ENCODE results near the gene USPL1. TPM values are rescaled to one million over a fixed set of nuclear protein-coding genes. Genes with fewer than 3 reads are reported as not detected.

The USPL1 gene
- total RNA-seq, 2 donors from 2014 or later, result 20.1 to 24.4 TPM

DNA sequence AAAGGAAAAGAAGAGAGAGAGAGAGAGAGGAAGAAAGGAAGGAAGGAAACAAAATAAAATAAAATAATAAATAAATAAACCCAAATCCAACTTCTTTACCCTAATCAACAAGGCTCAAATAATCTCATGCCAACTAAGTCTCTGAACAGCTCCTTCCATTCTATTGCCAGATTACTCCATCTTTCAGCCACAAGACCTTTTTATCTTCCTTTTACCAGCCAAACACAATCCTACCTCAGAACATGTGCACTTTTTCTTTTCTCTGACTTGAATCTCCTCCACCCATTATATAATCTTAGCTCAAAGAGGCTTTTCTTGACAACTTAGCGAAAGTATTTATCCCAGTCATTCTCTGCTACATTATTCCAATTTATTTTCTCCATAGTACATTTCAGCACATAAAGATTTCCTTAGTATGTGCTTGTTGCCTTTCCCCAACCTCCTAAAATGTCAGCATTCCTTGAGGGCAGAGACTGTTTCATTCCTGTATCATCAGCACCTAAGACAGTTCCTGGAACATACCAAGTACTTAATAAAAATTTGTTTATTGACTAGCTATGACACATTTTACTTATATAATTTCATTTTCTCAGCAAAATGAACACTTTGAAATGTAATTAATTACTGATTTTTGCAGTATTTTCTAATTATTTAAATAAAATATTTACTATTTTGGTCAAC lies 33.5 kb upstream of the USPL1 start:
- WGBS, result 96% methylated on average over 1 of the region's 1 CpG
- Histone ChIP-seq H3K9me3 (no peaks in the 10 kb centered on the region), H3K4me1 (replicated peaks) (no peaks in the 10 kb centered on the region), H3K27ac (no peak overlapping the region), H3K4me3 (no peak overlapping the region), H3K27me3 (replicated peaks; ENCODE audit: insufficient read depth) (no peaks in the 10 kb centered on the region), H3K36me3 (no peaks in the 10 kb centered on the region)
- TF ChIP-seq, protein P1, sequence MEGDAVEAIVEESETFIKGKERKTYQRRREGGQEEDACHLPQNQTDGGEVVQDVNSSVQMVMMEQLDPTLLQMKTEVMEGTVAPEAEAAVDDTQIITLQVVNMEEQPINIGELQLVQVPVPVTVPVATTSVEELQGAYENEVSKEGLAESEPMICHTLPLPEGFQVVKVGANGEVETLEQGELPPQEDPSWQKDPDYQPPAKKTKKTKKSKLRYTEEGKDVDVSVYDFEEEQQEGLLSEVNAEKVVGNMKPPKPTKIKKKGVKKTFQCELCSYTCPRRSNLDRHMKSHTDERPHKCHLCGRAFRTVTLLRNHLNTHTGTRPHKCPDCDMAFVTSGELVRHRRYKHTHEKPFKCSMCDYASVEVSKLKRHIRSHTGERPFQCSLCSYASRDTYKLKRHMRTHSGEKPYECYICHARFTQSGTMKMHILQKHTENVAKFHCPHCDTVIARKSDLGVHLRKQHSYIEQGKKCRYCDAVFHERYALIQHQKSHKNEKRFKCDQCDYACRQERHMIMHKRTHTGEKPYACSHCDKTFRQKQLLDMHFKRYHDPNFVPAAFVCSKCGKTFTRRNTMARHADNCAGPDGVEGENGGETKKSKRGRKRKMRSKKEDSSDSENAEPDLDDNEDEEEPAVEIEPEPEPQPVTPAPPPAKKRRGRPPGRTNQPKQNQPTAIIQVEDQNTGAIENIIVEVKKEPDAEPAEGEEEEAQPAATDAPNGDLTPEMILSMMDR (IDR thresholded peaks at IDR 0.05), result no peak
- TF ChIP-seq POLR2A (IDR thresholded peaks at IDR 0.05), result no peak
- TF ChIP-seq POLR2AphosphoS5 (IDR thresholded peaks at IDR 0.05), result no peak
- no peak for DNase-seq (ENCODE audit: low spot score)
- intact Hi-C loops (cut with DNase I), result no loop called here

DNA sequence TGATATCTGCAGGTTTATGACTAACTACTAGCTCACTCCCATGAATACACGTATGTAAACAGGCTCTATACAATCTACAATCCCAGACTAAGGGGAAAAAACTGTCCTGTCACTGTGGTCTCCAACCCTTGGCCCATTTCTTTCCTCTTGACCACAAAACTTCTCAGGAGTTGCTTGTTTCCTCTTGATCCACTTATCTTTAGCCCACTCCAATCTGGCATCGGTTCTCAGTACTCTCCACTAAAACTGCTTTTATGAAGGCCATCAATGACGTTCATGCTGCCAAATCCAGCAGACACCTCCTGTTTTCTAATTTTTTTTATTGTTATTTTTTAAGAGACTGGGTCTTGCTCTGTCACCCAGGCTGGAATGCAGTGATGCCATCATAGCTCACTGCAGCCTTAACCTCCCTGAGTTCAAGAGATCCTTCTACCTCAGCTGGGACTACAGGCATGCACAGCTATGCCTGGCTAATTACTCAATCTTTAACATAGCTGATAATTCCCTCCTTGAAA lies 31.9 kb upstream of the USPL1 start:
- Histone ChIP-seq H3K27me3 (replicated peaks; ENCODE audit: insufficient read depth) (no peaks in the 10 kb centered on the region), H3K36me3 (no peaks in the 10 kb centered on the region), H3K9me3 (no peaks in the 10 kb centered on the region), H3K27ac (no peak overlapping the region), H3K4me1 (replicated peaks) (no peaks in the 10 kb centered on the region), H3K4me3 (no peak overlapping the region)
- intact Hi-C loops (cut with DNase I), result no loop called here
- no peak for DNase-seq (ENCODE audit: low spot score)
- TF ChIP-seq POLR2AphosphoS5 (IDR thresholded peaks at IDR 0.05), result no peak
- TF ChIP-seq, protein P1 (IDR thresholded peaks at IDR 0.05), result no peak
- TF ChIP-seq POLR2A (IDR thresholded peaks at IDR 0.05), result no peak
- WGBS, result 57% methylated on average over 3 of the region's 3 CpGs

DNA sequence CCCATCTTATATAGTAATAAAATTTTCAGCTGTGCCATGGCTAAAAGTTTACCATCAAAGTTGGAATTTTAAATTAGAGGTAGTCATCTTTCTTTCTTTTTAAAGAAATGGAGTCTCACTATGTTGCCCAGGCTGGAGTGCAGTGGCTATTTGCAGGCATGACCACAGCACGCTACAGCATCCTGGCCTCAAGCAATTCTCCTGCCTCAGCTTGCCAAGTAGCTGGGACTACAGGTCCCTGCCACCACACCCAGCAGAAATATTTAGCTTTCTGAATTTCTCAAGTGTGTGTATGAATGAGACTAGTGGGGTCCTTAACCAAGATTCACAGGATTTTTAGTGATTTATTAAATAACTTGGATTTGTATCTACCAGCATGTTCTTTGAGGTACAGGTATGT lies 30.5 kb upstream of the USPL1 start:
- Histone ChIP-seq H3K4me3 (no peak overlapping the region), H3K9me3 (no peaks in the 10 kb centered on the region), H3K27me3 (replicated peaks; ENCODE audit: insufficient read depth) (no peaks in the 10 kb centered on the region), H3K36me3 (no peaks in the 10 kb centered on the region), H3K4me1 (replicated peaks) (no peaks in the 10 kb centered on the region), H3K27ac (no peak overlapping the region)
- 85% methylated on average over 1 of the region's 1 CpG for WGBS
- intact Hi-C loops (cut with DNase I), result no loop called here
- DNase-seq (ENCODE audit: low spot score), result no peak
- TF ChIP-seq, protein P1 (IDR thresholded peaks at IDR 0.05), result no peak
- TF ChIP-seq POLR2A (IDR thresholded peaks at IDR 0.05) (no peak), POLR2AphosphoS5 (IDR thresholded peaks at IDR 0.05) (no peak)

DNA sequence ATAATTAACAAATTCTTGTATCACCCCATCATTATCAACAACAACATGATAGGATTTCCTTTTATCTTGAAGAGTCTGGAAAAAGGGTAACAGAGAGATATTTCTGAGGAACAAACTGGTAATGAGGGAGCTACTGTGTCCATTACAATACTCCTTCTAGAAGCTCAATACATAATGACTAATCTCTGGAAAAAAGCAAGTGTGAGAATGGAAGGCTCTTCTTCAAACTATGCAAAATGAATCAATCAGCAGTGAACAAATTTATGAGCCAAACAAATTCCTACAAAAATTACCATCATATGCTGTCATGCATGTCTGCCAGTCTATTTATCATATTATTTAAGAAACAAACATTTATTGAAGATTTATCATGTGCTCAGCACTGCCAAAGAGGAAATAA lies 30.0 kb upstream of the USPL1 start:
- no peak for TF ChIP-seq POLR2AphosphoS5 (IDR thresholded peaks at IDR 0.05)
- Histone ChIP-seq H3K27me3 (replicated peaks; ENCODE audit: insufficient read depth) (no peaks in the 10 kb centered on the region), H3K36me3 (no peaks in the 10 kb centered on the region), H3K27ac (no peak overlapping the region), H3K4me1 (replicated peaks) (no peaks in the 10 kb centered on the region), H3K9me3 (no peaks in the 10 kb centered on the region), H3K4me3 (no peak overlapping the region)
- intact Hi-C loops (cut with DNase I), result no loop called here
- no peak for DNase-seq (ENCODE audit: low spot score)

DNA sequence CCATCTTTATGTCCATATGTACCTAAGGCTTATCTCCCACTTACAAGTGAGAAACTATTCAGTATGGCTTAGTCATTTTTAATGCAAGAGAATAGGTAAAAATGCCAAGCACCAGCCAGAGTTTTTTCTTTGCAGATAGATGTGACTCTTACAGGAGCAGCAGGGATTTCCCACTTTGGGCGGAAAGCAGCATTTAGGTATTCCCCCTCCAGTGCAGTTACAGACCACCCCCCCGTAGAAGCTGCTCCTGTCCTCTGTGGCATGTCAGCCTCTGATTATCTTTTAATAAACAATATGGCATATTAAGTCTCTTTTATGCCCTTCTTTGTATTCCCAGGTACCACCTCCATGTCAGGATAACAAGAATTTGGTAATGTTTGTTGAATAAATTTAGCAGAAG lies 24.7 kb upstream of the USPL1 start:
- H3K4me3 ChIP-seq, result no peak overlapping the region
- H3K9me3 ChIP-seq, result no peaks in the 10 kb centered on the region
- TF ChIP-seq POLR2AphosphoS5 (IDR thresholded peaks at IDR 0.05) (no peak), POLR2A (IDR thresholded peaks at IDR 0.05) (no peak)
- TF ChIP-seq, protein P1 (IDR thresholded peaks at IDR 0.05), result no peak
- H3K4me1 ChIP-seq (replicated peaks), result no peaks in the 10 kb centered on the region
- H3K27ac ChIP-seq, result no peak overlapping the region
- WGBS, result 91% methylated on average over 2 of the region's 2 CpGs
- intact Hi-C loops (cut with DNase I), result no loop called here
- H3K36me3 ChIP-seq, result no peaks in the 10 kb centered on the region
- no peaks in the 10 kb centered on the region for H3K27me3 ChIP-seq (replicated peaks; ENCODE audit: insufficient read depth)
- no peak for DNase-seq (ENCODE audit: low spot score)
